ENCODE results near the gene POLD2.

GRCh38 chr7:44128721-44129582 lies 5.6 kb upstream of the POLD2 start:
- TF ChIP-seq CTCF (conservative IDR thresholded peaks at IDR 0.05 in 1 of 2, IDR thresholded peaks at IDR 0.05 in 1 of 2; ENCODE audit: extremely low read depth in 1 of 2, insufficient read depth in 1 of 2, low read depth in 1 of 2, low read length in 2 of 2) (no peak), EZH2 (IDR thresholded peaks at IDR 0.05; ENCODE audit: borderline replicate concordance, low read length) (no peak)

Data from mammary epithelial cell (primary cell).